ENCODE results near the gene SLC35C1. TPM values are rescaled to one million over a fixed set of nuclear protein-coding genes. Genes with fewer than 3 reads are reported as not detected.
"Not testable (repeated sequence)": the region's sequence is repeated elsewhere in the genome, so short reads cannot be mapped to it uniquely, and the experiment has no call there.

SLC35C1 gene
- total RNA-seq, 1 donor from 2014 or later = 2.7 TPM

DNA sequence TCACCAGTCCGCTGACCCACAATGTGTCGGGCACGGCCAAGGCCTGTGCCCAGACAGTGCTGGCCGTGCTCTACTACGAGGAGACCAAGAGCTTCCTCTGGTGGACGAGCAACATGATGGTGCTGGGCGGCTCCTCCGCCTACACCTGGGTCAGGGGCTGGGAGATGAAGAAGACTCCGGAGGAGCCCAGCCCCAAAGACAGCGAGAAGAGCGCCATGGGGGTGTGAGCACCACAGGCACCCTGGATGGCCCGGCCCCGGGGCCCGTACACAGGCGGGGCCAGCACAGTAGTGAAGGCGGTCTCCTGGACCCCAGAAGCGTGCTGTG lies 6.1 kb downstream of the SLC35C1 start:
- DNase-seq = no peak

DNA sequence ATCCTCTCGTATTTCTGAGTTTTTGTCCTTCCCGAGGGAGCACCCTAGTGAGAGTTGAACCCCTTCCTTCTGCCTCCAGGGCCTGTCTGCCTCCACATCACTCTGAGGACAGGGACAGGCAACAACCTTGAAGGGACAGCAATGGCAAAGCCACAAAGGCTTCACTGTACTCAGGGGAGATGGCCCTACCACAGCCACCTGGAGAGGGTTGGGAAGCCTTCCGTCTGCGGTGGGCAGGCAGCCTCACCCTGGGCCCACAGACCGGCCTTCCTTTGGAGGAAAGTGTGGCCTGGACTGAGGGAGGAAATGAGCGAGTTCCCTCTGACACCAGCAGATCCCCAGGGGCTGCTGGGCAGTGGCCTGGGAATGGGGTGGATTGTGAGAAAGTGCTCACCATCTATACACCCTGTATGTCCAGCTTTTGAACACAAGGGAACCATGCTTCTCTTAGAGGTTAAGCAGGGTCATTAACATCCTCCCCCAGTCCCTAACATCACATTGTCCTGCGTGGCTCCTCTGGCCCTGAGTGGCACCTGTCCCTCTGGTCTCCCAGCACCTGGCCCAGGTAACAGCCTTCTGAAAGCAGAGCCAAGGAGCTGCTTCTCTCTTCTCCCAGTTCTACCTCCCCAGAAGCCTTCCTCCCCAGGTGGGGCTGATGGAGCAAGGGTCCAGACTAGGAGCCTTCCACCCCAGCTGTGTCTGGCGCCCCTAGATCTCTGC lies 6.8 kb downstream of the SLC35C1 start:
- DNase-seq = no peak

DNA sequence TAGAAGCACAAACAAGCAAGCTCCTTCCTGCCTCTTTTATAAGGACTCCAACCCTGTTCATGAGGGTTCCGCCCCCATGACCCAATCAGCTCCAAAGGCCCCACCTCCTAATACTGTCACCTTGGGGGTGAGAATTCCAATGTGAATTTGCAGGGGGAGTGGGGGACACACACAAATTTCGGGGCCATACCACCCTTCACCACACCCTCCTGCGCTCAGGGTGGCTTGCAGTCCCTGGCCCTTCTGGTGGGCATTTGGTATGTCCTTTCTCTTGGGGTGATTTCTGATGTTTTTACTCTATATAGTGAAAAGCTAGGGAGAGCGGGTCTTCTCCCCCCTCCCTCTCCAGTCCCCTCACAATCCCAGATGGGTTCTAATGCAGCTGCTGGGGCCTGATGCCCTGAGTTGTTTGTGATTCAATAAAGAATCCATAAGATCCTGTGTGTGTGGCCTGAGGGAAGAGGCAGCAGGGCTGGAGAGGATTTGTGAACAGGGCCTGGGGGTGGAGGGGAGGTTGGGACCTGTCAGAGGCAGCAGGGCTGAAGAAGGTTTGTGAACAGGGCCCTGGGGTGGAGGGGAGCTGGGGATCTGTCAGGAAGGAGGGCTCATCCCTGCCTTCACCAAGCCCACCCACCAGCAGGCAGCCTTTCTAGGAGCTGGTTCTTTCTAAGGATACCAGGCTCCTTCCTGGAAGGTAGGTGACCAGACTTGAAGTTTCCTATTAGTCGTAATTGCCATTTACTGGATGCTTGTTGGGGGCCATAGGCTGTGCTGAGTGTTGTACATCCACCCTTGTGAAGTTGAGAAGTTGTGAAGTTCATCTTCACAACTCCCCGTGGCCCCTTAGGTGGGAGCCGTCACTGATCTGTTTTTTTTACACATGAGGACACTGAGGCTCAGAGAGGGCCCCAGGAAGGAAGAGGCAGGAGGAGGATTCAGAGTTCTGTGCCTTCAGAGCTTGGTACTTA lies 7.9 kb downstream of the SLC35C1 start:
- DNase-seq = no peak

DNA sequence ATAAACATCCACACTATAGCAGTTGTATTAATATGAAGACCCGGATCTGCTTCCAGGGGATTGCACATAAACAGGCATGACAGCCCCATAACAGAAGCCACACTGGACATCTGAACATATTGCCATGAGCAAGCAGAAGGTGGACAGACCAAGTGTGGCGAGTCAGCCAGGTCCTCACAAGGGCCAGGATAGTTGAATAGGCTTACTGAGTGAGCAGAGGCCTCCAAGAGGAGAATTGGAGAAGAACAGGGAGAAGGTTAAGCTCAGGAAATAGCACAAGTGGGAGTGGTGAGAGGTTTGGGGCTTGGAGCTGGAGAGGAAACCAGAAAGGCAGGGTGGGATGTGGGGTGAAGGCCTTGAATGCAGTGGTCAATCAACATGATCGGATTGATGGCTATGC lies 10.8 kb downstream of the SLC35C1 start:
- DNase-seq = no peak

DNA sequence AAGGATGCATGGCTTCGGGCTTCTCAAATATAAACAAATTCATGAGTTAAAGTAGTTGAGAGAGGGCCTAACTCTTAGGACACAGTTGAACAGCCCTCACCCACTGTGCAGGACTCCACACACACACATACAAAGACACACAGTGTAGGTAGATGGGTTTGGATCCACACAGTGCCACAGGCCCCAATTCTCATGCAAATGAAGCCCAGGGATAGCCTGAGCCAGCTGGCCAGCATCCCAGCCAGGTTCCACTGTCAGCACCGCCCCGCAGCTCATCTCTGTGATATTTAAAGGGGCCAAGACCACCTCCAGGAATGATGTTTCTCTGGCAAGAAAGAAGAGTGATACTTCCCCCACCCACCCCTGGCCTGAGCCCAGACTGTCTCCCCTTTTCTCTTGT lies 11.7 kb downstream of the SLC35C1 start:
- no peak for DNase-seq

DNA sequence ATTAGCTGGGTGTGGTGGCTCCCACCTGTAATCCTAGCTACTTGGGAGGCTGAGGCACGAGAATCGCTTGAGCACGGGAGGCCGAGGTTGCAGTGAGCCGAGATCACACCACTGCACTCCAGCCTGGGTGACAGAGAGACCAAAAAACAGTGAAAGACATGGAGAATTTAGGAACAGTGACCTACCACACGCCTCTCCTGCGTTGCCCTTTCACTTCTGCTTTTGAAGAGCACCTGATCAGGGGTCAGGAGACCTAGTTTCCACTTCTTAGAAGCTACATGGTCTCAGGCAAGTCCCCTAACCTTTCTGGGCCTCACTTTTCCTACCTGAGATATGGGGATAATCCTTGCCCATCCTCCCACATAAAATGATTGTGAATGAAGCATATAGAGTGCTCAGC lies 12.2 kb downstream of the SLC35C1 start:
- no peak for DNase-seq

DNA sequence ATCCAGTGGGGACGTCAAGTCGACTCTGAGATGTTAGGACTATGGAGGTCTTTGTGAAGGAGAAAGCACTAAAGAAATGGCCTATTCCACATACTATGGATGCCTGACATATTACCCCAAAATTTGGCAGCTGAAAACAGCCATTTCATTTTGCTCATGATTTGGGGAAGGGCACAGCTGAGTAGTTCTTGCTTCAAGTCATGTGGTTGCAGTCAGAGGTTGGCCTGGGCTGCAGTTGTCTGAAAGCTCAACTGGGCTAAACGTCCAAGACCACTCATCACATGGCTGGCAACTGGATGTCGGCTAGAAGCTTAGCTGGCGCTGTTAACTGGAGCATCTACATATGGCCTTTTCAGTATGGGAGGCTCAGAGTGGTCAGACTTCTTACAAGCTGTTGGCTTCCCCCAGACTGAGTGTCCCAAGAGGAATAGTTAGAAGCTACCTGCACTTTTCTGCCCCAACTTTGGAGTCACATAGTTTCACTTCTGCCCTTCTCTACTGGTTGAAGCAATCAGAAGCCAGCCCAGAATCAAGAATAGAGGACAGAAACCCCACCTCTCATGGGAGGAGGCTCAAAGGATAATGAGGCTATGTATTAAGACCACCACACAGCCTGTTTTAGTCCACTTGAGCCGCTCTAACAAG lies 14.1 kb downstream of the SLC35C1 start:
- DNase-seq = no peak

DNA sequence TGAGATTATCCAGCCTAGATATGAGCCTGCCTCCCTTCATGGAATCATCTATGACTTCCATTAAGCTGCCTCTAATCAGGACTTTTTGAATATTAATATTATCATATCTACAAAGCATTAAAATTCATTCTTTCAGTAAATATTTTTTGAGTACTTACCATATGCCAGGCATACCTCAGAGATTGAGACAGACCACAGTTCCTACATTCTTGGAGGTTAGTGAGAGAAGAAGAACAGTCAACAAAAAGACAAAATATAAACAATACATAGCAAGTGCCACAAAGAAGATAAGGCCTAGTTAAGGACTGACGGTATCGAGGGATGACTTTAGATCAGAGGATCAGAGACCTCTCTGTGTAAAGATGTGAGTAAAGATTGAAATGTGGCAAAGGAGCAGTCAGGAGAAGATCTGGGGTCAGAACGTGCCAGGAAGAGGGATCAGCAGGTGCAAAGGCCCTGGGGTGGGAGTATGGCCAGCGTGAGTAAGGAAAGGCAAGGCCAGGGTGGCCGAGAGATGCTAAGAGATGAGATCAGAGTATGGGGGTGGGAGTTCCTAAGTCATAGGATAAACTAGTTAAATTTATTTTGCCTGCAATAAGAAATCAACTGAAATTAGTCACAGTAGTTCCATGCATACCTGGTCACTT lies 15.4 kb downstream of the SLC35C1 start:
- no peak for DNase-seq

DNA sequence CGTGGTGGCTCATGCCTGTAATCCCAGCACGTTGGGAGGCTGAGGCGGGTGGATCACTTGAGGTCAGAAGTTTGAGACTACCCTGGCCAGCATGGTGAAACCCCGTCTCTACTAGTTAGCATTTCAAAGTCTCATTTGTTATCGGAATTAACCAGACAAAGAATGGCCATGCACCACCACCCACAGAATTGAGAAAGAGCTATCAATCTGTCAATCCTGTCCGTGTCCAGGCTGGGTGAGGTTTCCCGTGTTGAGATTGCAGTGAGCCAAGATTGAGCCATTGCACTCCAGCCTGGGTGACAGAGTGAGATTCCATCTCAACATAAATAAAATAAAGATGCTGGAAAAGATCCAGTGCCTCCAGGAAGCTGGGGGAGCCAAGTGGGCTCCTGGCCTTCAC lies 21.5 kb downstream of the SLC35C1 start:
- not testable (repeated sequence) for DNase-seq

DNA sequence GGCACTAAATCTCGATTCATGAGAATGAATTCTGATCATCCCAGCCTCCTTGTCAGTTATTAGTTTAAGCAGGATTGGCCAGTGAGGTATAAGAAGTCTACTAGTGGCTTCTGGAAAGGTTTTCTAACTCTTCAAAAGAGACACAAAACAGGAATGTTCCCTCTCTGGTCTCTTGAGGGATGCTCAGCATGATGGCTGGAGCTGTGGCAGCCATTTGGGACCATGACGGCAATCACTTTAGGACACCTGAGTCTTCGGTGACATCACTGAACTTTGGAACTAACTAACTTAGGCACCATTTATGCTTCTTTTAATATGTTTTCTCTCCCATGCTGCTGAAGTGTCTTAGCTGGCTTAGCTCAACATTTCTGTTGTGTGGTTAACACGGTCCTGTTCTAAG lies 22.2 kb downstream of the SLC35C1 start:
- DNase-seq = no peak

DNA sequence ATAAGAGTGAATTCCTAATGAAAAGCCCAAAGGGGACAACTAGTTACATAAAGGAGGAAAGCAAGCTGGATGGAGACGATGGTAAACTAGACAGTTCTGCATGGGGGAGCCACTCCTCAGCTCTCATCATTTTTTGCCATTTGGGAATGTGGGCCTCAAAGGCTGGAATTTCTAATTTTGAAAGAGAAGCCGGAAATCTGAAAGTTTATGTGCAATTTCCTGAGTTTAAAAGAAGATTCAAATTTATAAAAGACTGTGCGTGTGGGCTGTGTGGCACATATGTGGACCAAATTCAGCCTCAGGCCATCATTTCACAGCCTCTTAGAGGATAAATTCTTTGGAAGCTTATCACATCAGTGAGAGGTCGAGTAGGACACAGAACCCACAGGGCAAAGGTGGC lies 24.0 kb downstream of the SLC35C1 start:
- no peak for DNase-seq

DNA sequence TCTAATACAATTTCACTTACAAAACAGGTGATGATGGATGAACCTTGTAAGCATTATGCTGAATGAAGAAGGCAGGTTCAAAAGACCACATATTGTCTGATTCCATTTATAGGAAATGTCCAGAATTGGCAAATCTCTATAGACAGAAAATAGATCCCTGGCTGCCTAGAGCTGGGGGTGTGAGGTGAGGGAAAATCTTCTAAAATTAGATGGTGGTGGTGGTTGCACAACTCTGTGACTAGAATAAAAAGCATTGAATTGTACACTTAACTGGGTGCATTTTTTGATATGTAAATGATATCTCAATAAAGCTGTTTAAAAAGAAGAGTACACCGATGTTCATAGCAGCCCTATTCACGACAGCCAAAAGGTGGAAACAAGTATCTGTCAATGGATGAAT lies 25.6 kb downstream of the SLC35C1 start:
- no peak for DNase-seq

DNA sequence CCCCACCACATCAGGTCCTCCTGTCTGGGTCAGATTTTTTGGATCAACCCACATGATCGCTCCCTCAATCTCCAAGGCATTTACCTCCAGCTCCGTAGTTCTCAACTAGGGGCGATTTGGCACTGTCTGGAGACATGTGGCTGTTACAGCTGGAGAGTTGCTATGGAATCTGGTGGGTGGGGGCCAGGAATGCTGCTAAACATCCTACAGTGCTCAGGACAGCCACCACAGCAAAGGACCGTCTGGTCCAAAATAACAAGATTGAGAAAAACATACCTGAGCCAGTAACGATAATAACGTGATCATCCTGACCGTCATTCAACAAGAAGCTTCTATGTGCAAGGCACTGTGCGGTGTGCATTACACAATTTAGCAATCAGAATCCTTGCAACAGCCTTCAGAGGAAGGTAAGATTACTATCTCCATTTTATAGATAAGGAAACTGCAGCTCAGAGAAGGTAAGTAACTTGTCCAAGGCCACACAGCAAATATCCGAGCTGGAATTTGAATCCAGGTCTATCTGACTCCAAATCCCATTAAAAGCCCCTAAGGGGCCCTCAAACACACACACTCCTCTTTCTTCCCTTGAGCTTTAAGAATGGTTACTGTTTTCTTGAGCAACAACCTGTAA lies 28.0 kb downstream of the SLC35C1 start:
- DNase-seq = no peak

DNA sequence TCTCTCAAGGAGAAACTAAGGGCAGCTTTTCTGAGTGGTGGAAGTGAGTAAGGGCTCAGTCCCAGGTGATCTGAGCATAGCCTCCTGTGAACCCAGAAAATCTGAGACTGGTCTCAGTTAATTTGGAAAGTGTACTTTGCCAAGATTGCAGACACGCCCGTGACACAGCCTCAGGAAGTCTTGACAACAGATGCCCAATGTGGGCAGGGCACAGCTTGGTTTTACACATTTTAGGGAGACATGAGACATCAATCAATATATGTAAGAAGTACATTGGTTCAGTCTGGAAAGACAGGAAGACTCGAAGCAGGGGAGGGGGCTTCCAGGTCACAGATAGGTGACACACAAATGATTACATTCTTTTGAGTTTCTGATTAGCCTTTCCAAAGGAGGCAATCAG lies 28.8 kb downstream of the SLC35C1 start:
- no peak for DNase-seq

DNA sequence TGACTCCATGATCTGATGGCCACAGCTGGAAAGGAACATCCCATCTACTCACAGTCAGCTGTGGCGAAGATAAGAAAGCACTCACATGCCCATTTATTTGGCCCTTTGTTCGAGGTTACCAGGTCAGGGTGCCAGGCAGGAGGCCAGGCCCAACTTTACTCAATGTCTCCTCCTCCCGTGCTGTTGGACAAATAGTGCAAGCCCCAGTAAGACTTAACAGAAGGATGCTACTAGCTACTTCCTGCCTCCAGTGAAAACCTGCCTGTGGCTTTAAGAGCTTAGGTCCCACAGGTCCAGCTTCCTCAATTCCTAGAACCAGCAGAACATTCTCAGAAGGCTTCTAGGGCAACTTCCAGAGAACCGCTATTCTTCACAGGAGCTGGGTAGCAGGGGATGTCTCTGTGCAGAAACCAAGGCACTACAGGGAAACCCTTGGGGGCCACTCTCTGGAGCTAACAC lies 29.4 kb downstream of the SLC35C1 start:
- DNase-seq = no peak

DNA sequence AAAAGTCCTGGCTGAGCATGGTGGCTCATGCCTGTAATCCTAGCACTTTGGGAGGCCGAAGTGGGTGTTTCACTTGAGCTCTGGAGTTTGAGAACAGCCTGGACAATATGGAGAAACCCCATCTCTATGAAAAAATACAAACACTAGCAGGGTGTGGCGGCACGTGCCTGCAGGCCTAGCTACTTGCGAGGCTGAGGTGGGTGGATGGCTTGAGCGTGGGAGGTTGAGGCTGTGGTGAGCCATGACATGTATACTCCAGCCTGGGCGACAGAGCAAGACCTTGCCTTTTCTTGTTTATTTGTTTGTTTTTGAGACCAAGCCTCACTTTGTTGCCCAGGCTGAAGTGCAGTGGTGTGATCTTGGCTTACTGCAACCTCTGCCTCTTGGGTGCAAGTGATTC lies 34.3 kb downstream of the SLC35C1 start:
- no peak for DNase-seq

DNA sequence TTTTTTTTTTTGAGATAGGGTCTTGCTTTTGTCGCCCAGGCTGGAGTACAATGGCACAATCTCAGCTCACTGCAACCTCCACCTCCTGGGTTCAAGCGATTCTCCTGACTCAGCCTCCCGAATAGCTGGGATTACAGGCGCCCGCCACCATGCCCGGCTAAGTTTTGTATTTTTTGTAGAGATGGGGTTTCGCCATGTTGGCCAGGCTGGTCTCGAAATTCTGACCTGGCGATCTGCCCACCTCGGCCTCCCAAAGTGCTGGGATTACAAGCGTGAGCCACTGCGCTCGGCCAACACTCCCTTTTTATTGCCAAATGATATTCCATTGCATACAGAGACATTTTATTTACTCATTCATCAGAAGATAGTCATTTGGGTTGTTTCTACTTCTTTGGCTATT lies 35.3 kb downstream of the SLC35C1 start:
- not testable (repeated sequence) for DNase-seq

DNA sequence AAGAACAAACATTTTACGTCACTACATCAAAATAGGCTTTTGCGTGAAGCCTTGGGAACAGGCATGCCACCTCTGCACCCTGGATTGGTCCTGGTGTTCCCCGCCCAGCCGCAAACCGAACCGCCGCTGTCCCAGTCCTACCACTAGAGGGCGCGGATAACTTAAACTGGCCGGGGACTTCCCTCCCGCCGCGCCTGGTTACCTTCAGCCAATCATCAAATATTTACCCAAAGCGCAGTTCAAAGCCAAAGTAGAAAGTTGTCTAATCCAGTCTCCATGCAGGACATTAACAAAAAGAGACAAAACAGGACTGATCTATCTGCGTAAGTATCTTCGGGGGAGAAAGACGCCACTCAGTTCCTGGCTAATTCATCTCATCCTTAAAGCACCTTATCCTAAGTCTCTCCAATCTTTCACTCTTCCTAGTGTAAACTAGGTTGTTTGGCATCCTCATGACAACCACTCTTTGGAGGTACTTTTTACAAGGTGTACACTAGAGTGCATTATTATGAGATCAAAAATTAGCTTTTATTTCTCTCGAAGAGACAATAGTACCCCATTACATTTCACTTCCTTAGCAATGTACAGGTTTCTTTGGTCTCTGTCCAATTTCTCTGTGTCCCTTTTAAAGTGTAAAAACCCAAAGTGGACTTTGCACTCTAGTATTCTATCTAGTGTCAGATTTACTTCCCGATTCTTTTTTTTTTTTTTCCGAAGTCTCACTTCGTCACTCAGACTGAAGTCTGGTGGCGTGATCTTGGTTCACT lies 38.4 kb downstream of the SLC35C1 start:
- DNase-seq = peak; percentile 74

DNA sequence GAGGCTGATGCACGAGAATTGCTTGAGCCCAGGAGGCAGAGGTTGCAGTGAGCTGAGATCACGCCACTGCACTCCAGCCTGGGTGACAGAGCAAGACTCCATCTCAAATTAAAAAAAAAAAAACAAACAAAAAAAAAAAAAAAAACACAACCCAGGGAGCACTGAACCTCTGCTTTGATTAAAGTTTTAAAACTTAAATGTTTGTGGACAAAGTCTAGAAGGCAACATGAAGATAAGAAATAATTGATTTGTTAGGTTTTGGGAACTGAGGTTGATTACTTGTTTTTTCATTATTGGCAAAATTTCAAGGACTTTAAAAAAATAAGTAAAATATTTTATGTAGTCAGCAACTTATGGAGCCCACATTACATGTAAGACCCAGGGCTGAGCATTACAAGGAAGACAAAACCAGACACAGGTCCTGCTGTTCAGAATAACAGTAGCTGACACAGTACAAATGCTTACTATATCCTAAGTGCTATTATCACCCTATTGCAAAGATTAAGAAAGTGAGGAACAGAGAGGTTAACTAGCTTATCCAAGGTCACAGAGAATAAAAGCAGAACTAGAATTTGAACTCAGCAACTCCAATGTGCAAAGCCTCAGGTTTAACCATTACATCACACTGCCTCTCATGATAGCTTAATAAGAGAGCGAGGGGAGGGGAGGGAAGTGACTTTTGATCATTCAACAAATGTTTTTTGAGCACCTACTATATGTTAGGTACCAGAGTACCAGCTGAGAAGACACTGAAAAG lies 40.1 kb downstream of the SLC35C1 start:
- no peak for DNase-seq

DNA sequence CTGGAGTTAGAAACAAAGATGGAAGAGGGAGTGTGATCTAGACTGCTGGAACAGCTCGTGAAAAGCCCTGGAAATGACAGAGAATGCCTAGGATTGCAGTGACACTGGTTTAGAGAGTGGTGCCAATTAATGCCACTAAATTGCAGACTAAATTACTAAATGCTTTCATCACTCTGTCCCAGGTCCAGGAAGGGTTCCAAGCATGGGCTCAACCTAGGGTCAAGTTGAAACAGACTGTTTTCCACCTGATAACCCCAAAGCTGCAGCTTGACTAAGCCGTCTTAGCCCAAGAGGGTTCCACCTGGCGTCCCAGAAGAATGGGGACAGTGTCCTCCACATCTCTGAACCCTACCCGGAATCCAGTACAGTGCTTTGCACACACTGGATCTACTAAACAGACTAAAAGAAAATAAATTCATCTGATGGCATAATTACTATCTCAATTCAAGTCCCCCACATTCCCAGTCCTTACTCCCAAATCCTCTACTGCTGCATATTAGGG lies 41.3 kb downstream of the SLC35C1 start:
- no peak for DNase-seq

Data from skin of body (tissue), 2 donors.